ENCODE results near the gene SNX8.
"Not testable (repeated sequence)": the region's sequence is repeated elsewhere in the genome, so short reads cannot be mapped to it uniquely, and the experiment has no call there.

The SNX8 gene

DNA sequence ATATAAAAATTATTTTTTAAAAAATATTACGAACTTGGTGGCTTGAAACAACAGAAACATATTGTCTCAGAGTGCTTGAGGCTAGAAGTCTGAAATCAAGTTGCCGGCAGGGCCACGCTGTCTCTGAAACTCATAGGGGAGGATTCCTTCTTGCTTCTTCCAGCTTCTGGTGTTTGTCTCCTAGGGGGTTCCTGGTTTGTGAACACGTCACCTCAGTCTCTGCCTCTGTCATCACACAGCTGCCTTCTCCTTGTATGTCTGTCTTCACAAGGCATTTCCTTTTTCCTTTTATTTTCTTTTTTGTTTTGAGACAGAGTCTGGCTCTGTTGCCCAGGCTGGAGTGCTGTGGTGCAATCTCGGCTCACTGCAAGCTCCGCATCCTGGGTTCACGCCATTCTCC lies 12.7 kb upstream of the SNX8 start:
- no peak for FAIRE-seq

DNA sequence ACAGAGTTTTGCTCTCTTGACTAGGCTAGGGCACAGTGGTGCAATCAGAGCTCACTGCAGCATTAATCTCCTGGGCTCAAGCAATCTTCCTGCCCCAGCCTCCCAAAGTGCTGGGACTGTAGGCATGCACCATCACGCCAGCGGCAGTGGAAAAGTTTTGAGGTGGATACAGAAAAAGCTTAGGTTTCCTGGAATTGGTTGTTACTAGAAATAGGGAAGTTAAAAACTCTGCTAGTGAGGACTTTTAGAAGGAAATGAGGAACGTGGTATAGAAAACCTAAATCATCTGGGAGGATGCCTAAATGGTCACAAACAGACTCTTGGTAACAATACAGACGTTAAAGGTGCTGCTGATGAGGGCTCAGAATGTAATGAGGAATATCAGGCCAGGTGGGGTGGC lies 10.9 kb upstream of the SNX8 start:
- FAIRE-seq = no peak

DNA sequence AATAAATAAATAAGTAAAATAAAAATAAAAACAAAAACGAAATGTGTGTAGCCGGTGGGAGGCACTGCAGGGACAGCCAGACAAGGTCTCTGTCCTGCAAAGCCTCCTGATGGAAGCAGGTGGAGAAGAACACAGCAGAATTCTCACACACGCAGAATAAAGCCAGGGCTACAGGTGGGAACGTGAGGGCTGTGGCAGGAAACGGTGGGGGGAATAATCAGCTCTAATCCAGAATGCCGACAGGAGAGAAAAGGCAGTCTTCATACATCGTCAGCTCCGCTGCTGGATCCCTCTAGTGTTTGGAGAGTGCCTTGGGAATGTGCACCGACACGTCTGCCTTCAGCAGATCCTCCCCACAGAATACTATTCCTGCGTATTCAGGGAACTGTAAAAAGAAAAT lies 6.8 kb upstream of the SNX8 start:
- FAIRE-seq = no peak

DNA sequence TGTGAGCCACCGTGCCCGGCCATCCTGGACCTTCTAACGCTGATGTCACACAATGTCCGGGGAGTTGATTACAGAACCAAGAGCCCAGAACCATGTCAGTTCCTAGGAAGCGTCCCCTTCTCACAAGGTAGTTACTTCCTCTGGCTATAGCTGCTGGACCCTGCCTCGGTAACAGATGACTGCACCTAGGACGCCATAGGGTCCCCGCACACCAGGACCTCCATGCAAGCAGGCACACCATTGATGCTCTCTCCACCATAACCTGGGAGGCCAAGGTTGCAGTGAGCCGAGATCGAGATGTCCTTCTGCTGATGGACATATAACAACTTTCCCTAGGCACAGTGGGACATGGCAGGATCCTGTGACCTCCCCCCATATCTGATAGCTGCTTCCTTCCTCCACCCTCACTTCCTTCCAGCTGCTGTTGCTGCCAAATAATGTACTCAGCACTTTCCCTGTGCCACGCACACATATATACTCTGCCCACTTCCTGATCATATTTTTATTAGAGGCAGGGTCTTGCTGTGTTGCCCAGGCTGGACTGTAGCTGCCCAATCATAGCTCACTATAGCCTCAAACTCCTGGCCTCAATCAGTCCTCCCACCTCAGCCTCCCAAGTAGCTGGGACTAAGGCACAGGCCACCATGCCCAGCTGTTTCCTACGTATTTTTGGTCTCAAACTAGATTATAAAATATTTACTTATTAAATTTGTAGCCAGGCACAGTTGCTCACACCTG lies 3.5 kb upstream of the SNX8 start:
- FAIRE-seq = no peak

DNA sequence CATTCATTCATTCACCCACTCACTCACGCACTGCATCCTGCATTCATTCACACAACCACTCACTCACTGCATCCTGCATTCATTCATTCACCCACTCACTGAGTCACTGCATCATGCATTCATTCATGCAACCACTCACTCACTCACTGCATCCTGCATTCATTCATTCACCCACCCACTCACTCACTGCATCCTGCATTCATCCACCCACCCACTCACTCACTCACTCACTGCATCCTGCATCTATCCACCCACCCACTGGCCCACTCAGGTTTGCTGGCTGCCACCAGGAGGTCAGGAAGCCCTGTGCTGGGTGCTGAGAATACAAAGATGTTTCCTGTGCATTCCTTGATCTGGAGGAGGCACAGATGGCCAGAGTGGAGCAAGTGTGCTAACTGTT lies 2.3 kb upstream of the SNX8 start:
- no peak for FAIRE-seq

DNA sequence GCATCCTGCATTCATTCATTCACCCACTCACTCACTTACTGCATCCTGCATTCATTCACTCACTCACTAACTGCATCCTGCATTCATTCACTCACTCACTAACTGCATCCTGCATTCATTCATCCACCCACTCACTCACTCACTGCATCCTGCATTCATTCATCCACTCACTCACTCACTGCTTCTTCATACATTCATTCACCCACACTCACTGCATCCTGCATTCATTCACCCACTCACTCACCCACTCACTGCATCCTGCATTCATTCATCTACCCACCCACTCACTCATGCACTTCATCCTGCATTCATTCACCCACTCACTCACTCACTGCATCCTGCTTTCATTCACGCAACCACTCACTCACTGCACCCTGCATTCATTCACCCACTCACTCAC lies 1.5 kb upstream of the SNX8 start:
- no peak for FAIRE-seq

DNA sequence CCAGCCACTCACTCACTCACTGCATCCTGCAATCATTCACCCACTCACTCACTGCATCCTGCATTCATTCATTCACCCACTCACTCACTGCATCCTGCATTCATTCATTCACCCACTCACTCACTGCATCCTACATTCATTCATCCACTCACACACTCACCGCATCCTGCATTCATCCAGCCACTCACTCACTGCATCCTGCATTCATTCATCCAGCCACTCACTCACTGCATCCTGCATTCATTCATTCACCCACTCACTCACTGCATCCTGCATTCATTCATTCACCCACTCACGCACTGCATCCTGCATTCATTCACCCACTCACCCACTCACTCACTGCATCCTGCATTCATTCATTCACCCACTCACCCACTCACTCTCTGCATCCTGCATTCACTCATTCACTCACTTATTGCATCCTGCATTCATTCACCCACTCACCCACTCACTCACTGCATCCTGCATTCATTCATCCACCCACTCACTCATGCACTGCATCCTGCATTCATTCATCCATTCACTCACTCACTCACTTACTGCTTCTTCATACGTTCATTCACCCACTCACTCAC lies 802 bp upstream of the SNX8 start:
- FAIRE-seq = not testable (repeated sequence)

DNA sequence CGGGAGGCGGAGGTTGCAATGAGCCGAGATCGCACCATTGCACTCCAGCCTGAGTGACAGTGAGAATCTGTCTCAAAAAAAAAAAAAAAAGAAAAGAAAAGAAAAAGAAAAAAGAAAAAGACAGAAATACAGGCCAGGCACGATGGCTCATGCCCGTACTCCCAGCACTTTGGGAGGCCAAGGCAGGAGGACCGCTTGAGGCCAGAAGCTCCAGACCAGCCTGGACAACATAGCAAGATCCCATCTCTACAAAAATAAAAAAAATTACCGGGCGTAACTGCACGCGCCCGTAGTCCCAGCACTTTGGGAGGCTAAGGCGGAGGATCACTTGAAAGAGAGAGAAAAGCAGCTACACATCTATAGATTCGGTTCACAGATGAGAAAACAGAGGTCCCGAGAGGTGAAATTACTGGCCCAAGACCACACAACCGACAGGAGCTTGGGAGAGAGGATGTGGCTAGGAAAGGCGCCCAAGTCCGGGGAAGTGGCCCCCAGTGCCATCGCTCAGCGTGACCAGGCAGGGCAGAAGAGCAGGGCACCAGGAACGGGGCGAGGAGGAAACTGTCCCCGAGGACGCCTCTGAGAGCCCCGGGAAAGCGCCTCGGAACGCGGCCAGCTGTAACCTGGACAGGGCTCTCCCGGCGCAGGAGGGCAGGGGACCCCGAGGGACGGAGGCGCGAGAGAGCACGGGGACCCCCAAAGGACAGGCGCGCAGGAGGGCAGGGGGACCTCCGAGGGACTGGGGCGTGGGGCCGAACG lies 612 bp downstream of the SNX8 start:
- FAIRE-seq = no peak

DNA sequence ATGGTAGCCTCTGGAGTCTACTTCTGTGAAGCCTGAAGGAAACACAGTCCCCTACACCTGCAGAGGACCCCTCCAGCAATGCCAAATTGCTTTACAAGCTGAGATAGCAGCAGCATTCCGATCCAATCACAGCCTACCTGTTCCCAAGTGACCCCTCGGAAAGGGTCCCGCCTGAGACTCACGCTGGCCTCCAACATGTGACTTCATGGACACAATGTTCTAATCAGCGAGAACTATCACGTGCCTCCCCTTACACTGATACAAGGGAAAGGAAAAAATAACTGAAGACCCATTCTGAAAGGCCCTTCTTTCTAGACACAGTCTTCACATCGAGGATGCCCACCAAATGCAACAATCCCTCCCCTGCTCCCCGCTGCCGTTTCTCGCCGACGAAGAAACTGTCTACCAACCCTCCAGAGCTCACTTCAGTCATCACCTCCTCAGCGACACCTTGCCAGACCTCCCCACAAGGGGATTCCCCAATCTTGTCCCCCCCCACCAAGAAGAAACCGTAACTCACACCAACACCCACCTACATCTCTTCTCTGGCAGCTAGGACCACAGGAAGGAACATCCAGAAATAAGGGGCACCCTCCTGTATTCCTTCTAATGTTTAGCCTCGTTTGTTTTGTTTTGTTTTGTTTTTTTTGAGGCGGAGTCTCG lies 1.8 kb downstream of the SNX8 start:
- no peak for FAIRE-seq

DNA sequence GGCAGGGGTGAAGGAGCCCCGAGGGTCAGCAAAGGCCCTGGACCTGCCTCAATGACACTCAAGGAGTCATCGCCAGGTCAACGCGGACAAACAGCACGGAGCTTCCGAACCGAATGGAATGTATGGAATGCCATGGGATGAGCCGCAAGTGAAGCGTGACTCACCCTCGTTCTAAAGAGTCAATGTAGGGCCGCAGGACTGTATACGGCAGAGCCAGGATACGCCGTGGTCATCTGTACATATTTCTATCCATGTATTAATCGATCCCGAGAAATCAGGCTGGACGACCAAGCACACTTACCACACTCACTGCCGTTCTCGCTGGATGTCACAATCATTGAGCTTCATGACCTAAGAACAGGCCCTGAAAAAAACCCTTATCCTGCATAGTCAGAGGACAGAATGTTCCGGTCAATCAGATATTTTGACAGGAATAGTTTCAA lies 4.3 kb downstream of the SNX8 start:
- FAIRE-seq = no peak

DNA sequence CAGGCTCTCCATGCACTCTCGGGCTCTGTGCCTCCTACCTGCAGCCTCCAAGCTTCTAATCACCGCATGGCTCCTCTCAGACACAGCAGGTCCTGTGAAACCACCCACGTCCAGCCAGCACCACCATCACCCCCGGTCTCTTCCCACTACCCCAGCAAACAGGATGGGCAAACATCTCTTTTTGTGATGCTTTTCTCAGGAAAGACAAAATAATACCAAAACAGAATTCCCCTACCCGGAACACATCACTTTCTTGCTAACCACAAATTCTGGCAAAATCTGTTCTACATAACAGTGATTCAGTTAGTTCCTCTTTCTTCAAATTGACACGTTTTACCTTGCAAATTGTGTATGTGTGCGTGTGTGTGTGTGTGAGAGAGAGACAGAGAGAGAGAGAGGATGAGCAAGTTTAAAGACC lies 6.5 kb downstream of the SNX8 start:
- FAIRE-seq = no peak

DNA sequence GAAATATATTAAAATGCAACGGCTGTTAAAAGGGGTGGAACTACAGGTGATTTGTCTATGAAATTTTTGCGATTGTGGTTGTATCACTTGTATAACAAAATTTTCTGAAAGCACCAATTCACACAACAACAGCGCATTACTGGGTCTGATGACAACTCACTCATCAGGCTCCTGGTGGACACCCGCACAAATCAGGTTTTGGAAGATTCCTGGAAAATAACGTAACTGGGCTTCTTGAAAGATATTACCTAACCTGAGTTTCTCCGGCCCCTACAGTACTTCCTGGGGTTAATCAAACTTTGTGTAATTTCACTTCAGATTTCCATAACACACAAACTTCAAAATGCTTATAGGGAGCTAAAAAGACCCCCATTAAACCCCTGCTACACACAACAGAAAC lies 7.6 kb downstream of the SNX8 start:
- FAIRE-seq = no peak

DNA sequence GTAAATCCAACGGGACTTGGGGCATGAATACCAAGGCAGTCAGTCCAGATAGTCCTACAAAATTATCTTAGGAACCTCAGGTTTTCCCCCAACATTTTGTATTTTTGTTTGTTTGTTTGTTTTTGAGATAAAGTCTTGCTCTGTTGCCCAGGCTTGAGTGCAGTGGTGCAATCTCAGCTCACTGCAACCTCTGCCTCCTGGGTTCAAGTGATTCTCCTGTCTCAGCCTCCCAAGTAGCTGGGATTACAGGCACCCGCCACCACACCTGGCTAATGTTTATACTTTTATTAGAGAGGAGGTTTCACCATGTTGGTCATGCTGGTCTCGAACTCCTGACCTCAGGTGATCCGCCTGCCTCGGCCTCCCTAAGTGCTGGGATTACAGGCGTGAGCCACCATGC lies 9.0 kb downstream of the SNX8 start:
- FAIRE-seq = not testable (repeated sequence)

DNA sequence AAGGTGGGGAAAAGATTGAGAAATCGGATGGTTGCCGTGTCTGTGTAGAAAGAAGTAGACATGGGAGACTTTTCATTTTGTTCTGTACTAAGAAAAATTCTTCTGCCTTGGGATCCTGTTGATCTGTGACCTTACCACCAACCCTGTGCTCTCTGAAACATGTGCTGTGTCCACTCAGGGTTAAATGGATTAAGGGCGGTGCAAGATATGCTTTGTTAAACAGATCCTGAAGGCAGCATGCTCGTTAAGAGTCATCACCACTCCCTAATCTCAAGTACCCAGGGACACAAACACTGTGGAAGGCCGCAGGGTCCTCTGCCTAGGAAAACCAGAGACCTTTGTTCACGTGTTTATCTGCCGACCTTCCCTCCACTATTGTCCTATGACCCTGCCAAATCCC lies 10.7 kb downstream of the SNX8 start:
- FAIRE-seq = not testable (repeated sequence)

DNA sequence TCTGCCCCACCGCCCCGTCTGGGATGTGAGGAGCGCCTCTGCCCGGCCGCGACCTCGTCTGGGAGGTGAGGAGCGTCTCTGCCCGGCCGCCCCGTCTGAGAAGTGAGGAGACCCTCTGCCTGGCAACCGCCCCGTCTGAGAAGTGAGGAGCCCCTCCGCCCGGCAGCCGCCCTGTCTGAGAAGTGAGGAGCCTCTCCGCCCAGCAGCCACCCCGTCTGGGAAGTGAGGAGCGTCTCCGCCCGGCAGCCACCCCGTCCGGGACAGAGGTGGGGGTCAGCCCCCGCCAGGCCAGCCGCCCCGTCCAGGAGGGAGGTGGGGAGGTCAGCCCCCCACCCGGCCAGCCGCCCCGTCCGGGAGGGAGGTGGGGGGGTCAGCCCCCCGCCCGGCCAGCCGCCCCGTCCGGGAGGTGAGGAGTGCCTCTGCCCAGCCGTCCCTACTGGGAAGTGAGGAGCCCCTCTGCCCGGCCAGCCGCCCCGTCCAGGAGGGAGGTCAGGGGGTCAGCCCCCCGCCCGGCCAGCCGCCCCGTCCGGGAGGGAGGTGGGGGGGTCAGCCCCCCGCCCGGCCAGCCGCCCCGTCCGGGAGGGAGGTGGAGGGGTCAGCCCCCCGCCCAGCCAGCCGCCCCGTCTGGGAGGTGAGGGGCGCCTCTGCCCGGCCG lies 11.4 kb downstream of the SNX8 start:
- not testable (repeated sequence) for FAIRE-seq

DNA sequence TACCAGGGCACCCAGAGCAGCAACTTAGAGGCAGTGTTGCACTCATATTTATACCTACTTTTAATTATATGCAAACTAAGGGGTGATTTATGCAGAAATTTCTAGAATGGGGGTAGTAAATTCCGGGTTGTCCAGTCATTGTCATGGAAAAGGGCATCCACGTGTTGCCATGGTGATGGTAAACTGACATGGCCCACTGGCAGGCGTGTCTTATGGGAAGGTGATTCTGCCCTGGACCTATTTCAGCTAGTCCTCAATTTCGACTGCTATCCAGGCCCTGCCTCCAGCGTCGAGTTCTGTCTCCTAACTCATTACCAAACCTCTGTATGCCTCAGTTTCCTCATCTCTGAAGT lies 12.8 kb downstream of the SNX8 start:
- no peak for FAIRE-seq

DNA sequence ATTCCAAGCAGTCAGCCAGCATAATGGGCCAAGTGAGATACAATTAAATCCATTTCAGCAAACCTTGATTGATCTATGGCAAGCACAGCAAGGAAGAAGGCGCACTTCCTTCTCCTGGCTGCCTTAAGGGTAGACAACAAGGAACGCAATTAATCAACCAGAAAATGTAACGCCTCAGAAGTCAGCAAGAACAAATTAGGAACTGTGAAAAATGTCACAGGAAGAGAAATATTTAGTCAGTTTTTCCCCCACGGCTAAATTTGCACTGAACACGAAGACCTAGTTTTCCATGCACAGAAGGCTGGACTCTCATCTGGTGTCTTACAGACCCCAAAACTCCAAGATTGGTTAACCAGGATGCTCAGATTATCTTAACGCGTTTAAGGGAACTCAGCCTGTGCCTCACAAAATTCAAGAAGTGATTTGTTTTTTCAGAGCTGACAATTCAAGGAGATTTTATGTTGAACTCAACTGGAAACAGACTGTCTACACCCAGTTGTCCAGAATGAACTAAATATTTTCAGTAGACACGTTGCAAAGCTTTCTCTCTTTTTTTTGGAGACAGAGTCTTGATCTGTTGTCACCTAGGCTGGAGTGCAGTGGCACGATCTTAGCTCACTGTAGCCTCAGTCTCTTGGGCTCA lies 14.2 kb downstream of the SNX8 start:
- no peak for FAIRE-seq

DNA sequence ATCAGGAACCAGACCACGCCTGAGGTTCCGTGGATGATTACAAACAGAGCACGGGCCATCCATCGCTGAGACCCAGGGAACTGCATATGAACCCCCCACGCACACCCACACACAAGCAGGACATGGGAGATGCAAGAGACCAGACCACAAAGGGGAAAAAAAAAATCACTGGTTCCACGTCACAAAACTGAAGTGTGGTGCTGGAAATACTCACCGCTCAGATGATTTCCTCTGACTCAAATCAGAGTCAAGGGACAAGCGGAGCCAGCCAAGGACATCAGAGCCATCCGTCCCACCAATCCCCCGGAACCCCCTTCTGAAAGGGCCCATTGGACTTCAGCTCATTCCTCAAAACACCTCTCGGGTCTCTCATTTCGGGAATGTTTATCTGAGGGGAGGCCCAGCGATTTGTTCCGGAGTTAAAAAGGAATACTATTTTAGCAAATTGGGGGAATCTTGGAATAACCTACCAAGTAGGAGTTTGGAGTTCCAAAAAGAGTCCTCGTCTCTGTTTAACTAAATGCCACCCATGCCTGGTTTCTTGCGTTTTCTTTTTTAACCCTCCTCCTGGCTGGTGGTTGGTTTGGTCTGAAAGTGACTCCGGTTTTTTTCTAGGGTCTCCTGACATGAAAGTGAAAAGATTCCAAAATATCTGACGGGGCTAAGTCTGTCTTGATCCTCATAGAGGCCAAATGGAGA lies 15.0 kb downstream of the SNX8 start:
- FAIRE-seq = no peak

DNA sequence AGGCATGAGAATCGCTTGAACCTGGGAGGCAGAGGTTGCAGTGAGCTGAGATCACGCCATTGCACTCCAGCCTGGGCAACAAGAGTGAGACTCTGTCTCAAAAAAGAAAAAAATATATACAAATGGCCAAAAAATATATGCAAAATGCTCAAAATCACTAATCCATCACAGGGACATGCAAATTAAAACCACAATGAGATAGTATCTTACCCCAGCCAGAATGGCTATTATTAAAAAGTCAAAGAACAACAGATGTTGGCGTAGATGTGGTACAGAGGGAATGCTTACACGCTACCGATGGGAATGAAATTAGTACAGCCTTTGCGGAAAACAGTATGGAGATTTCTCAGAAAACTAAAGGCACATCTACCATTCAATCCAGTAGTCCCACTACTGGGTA lies 17.4 kb downstream of the SNX8 start:
- no peak for FAIRE-seq

DNA sequence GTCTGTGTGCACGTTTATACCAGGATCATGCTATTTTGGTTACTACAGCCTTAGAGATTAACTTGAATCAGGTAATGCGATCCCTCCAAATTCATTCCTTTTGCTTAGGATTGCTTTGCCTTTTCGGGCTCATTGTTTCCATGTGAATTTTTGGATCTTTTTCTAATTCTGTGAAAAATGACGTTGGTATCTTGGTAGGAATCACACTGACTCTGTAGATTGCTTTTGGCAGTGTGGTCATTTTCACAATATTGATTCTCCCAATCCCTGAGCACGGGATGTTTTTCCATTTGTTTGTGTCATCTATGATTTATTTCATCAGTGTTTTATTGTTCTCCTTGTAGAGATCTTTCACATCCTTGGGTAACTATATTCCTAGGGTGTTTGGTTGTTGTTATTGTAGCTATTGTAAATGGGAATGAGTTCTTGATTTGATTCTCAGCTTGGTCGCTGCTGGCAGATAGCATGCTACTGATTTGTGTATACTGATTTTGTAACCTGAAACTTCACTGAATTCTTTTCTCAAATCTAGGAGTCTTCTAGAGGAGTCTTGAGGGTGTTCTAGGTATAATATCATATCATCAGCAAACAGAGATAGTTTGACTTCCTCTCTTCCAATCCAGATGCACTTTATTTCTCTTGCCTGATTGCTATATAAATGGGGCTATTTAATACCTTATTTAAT lies 18.2 kb downstream of the SNX8 start:
- FAIRE-seq = no peak

DNA sequence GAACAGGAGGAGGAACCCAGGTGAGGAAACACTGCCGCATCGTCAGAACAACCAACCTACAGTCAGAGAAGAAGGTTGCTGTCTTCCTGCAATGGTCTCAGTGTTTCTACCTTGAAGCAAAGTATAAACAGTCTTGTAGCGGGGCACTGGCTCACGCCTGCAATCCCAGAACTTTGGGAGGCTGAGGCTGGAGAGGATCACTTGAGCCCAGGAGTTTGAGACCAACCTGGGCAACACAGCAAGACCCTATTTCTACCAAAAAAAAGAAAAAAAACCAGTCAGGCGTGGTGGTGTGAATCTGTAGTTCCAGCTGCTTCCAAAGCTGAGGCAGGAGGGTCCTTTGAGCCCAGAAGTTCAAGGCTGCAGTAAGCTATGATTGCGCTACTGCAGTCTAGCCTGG lies 23.4 kb downstream of the SNX8 start:
- no peak for FAIRE-seq
